ENCODE measurements around the gene CLDN7. TPM values are rescaled to one million over a fixed set of nuclear protein-coding genes. Genes with fewer than 3 reads are reported as not detected.

The CLDN7 gene
- total and polyA plus RNA-seq, 4 donors, result 1.1 to 37.6 (median 6.6) TPM

DNA sequence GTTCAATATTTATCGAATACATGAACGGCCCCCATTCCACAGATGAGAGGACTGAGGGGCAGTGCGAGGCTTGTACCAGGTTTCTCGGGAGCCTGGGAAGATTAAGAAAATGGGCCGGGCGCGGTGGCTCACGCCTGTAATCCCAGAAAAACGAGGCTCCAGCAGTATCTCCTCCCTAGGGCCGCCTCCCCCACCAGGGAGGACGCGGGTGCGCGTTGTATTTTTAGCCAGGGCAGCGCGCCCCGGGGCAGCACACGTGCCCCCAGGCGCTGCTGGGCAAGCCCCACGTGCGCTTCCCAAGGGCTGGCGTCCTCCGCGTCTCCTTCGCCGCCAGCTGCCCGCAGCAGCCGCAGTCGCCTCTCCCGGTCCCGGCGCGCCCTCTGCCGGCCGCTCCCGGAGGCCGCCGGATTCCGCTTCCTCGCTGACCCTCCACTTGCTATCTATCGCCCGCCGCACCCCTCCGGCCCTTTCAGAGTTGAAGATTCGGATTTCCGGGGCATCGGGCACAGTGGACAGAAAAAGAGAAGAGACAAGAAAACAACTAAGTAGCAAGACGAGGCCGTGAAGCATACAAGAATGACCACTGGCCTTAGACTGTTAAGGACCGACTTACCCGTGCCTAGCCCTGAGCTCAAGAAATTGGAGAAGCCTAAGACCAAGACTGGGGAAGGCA lies 34.0 kb upstream of the CLDN7 start:
- H3K36me3 ChIP-seq (ENCODE audit: control insufficient read depth in 1 of 2, insufficient read depth in 2 of 2, low read length in 1 of 2), result no peaks in the 10 kb centered on the region
- WGBS, 2 donors, result 1 to 2% methylated on average over 51 of the region's 51 CpGs
- no peak overlapping the region for H3K27ac ChIP-seq (ENCODE audit: low read depth in 1 of 2, low read length in 2 of 2)
- peak; percentile 88 to 96 for DNase-seq
- H3K4me3 ChIP-seq (ENCODE audit: low read length in 2 of 2), result no peak overlapping the region
- H3K27me3 ChIP-seq (ENCODE audit: control insufficient read depth in 1 of 2, insufficient read depth in 2 of 2, low read length in 1 of 2), result peaks cover 0 to 2% of the 10 kb centered on the region in 2 donors
- intact Hi-C loops (cut with DNase I), result loop anchor here (1.0 to 10.0 kb wide), 3 partner anchors 16 to 252 kb away; partner anchors contain the start of genes CTDNEP1 (in 1 of the 2), ELP5 (in 1 of the 2) and SLC16A11 (in 1 of the 2)
- ATAC-seq (ENCODE audit: low FRiP score), result peak; percentile 92
- no peaks in the 10 kb centered on the region for H3K9me3 ChIP-seq (ENCODE audit: control insufficient read depth, low read length)
- H3K4me1 ChIP-seq (ENCODE audit: control insufficient read depth in 1 of 2, insufficient read depth in 2 of 2, low read length in 2 of 2), result no peaks in the 10 kb centered on the region

DNA sequence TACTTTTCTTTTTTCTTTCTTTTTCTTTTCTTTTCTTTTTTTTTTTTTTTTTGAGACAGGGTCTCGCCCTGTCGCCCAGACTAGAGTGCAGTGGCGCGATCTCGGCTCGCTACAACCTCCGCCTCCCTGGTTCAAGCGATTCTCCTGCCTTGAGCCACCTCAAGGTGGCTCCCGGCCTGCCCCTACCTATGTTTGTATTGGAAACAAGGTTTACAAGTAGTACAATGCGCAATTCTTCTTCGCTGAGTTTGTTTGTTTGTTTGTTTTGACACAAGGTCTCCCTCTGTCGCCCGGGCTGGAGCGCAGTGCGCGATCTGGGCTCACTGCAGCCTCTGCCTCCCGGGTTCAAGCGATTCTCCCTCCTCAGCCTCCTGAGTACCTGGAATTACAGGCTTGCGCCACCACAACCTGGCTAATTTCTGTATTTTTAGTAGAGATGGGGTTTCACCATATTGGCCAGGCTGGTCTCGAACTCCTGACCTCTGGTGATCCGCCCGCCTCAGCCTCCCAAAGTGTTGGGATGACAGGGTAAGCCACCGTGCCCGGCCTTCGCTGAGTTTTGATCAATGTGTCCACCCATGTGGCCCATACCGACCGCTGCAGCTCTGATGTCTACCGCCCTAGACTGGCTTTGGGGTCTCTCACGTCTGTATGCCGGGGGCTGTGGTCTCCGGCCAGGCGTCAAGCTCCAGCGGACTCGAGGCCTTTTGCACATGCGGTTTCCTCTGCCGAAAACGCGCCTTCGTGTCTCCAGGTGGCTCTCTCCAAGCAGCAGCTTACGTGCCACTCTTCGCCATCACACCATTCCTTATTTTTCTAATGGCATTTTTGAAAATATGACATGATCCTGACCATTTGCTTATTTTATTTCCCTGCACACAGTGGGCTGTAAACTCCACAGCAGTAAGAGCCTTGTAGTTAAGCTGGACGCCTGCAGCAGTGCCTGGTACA lies 33.2 kb upstream of the CLDN7 start:
- 50 to 51% methylated on average over 38 to 42 of the region's 42 CpGs for WGBS, 2 donors

DNA sequence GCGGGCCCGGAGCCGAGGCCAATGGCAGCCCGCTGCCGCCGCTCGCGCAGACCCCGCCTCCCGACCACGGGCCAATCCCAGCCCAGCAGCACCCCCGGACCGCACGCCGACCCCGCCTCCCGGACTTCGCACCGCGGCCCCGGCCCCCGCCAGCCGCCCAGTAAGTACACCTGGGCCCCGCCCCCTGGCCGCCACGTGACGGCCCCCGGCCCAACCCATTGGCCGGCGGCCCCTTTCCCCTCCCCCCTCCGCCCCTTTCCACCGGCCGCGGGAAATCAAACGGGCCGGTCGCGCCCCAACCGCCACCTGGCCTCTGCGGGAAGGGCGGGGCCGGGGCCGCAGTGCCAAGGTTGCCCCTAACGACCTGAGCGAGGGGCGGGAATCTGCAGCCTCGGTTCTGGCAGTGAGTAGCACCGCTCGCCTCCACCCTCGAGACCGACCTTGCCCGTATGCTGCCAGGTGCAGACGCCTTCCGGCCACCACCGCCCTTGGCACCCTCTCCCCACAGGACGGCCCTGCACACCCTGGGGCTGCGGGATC lies 32.4 kb upstream of the CLDN7 start, which contains the start of gene YBX2:
Gene YBX2, minus strand, starts transcription at position 26 of the 540 bp plus-strand sequence. CDS start 139 bp downstream, outside the sequence.
- WGBS, 2 donors, result 2% methylated on average over 37 to 57 of the region's 57 CpGs
- H3K4me3 ChIP-seq (ENCODE audit: low read length in 2 of 2), result peak within 1 kb of the TSS in 1 of 2 donors; percentile 9
- no peak within 1 kb of the TSS for H3K27ac ChIP-seq (ENCODE audit: low read depth in 1 of 2, low read length in 2 of 2)
- ATAC-seq (ENCODE audit: low FRiP score), result peak; percentile 17
- no peaks in the 10 kb centered on the region for H3K36me3 ChIP-seq (ENCODE audit: control insufficient read depth in 1 of 2, insufficient read depth in 2 of 2, low read length in 1 of 2)
- DNase-seq, result peak; percentile 67 to 85
- H3K4me1 ChIP-seq (ENCODE audit: control insufficient read depth in 1 of 2, insufficient read depth in 2 of 2, low read length in 2 of 2), result no peaks in the 10 kb centered on the region
- intact Hi-C loops (cut with DNase I), result loop anchor here in 1 of 2 donors (5.0 to 10.0 kb wide), 2 partner anchors 42 to 250 kb away; partner anchors contain the start of genes CTDNEP1, ELP5 and SLC16A11
- H3K27me3 ChIP-seq (ENCODE audit: control insufficient read depth in 1 of 2, insufficient read depth in 2 of 2, low read length in 1 of 2), result peaks cover 0 to 2% of the 10 kb centered on the region in 2 donors
- no peaks in the 10 kb centered on the region for H3K9me3 ChIP-seq (ENCODE audit: control insufficient read depth, low read length)

More for the DNA sequence above, 33.2 kb upstream of the CLDN7 start:
- DNase-seq (no peak), ATAC-seq (ENCODE audit: low FRiP score) (no peak)
- no peaks in the 10 kb centered on the region for H3K36me3 ChIP-seq (ENCODE audit: control insufficient read depth in 1 of 2, insufficient read depth in 2 of 2, low read length in 1 of 2)
- intact Hi-C loops (cut with DNase I), result loop anchor here (1.0 to 10.0 kb wide), 3 partner anchors 15 to 251 kb away; partner anchors contain the start of genes CTDNEP1 (in 1 of the 2), ELP5 (in 1 of the 2) and SLC16A11 (in 1 of the 2)
- peaks cover 0 to 2% of the 10 kb centered on the region in 2 donors for H3K27me3 ChIP-seq (ENCODE audit: control insufficient read depth in 1 of 2, insufficient read depth in 2 of 2, low read length in 1 of 2)
- H3K9me3 ChIP-seq (ENCODE audit: control insufficient read depth, low read length), result no peaks in the 10 kb centered on the region
- H3K4me1 ChIP-seq (ENCODE audit: control insufficient read depth in 1 of 2, insufficient read depth in 2 of 2, low read length in 2 of 2), result no peaks in the 10 kb centered on the region
- H3K4me3 ChIP-seq (ENCODE audit: low read length in 2 of 2), result no peak overlapping the region
- H3K27ac ChIP-seq (ENCODE audit: low read depth in 1 of 2, low read length in 2 of 2), result no peak overlapping the region

DNA sequence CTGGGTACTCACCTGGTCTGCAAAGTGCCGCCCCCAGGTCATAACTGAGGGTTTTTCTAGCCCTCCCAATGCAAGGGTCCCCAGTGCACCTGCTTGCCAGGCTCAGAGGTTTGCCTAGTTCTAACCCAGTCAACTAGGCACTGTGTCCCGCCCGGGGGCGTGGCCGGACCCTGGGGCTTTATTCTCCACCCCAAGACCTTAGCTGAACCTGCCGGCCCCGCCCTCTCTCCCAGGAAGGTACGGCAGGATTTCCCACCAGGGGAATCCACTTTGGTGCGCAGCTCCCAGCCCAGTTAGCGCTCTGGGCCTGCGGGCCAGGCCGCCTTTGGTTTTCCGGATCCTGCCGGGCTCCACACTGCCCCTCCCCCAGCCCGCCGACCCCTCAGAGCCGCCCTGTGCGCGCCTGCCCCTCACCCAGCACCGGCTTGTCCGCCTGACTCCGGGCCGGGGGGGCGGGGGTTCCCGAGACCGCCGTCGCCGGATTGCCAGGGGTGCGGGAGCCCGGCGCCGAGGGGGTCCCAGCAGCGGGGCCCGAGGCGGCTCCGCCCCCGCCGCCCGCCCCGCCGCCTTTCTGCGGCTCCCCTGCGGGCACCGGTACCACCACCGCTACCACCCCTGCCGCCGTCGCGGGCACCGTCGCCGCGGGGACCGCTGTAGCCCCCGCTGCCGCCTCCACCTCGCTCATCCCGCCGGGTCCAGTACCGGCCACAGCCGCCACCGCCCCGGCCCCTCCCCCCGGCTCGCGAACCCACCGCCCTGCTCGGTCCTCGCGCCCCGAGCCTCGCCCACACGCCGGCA lies 31.7 kb upstream of the CLDN7 start:
- intact Hi-C loops (cut with DNase I), result loop anchor here in 1 of 2 donors (10.0 kb wide), 1 partner anchor 249 kb away; the partner anchor contains the start of gene SLC16A11
- no peak overlapping the region for H3K27ac ChIP-seq (ENCODE audit: low read depth in 1 of 2, low read length in 2 of 2)

DNA sequence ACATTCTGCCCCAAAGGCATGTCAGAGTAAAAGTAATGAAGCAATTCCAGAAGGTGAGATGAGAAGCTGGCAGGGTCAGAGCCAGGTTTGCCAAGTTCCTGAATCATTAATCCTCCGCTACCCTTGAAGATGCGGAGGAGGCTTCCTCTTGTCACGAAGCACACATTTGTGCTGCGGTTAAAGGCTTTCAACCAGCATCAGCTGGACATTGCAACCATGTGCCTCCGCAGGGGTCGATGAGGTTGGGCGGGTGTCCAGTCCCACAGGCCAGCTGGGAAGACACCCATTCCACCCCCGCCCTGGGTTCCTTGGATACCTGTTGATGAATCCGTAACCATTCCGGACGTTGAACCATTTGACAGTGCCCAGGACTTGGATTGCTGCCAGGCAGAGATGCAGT lies 30.9 kb upstream of the CLDN7 start:
- DNase-seq (no peak), ATAC-seq (ENCODE audit: low FRiP score) (no peak)
- Histone ChIP-seq H3K27ac (ENCODE audit: low read depth in 1 of 2, low read length in 2 of 2) (no peak overlapping the region), H3K4me3 (ENCODE audit: low read length in 2 of 2) (no peak overlapping the region), H3K9me3 (ENCODE audit: control insufficient read depth, low read length) (no peaks in the 10 kb centered on the region), H3K4me1 (ENCODE audit: control insufficient read depth in 1 of 2, insufficient read depth in 2 of 2, low read length in 2 of 2) (no peaks in the 10 kb centered on the region), H3K27me3 (ENCODE audit: control insufficient read depth in 1 of 2, insufficient read depth in 2 of 2, low read length in 1 of 2) (peaks cover 0 to 2% of the 10 kb centered on the region in 2 donors), H3K36me3 (ENCODE audit: control insufficient read depth in 1 of 2, insufficient read depth in 2 of 2, low read length in 1 of 2) (no peaks in the 10 kb centered on the region)
- WGBS, 2 donors, result 87 to 89% methylated on average over 11 of the region's 11 CpGs
- intact Hi-C loops (cut with DNase I), result loop anchor here in 1 of 2 donors (10.0 kb wide), 1 partner anchor 248 kb away; the partner anchor contains the start of gene SLC16A11

More for the DNA sequence above, 31.7 kb upstream of the CLDN7 start:
- Histone ChIP-seq H3K36me3 (ENCODE audit: control insufficient read depth in 1 of 2, insufficient read depth in 2 of 2, low read length in 1 of 2) (no peaks in the 10 kb centered on the region), H3K4me3 (ENCODE audit: low read length in 2 of 2) (peak overlapping the region in 1 of 2 donors; percentile 9), H3K27me3 (ENCODE audit: control insufficient read depth in 1 of 2, insufficient read depth in 2 of 2, low read length in 1 of 2) (peaks cover 0 to 2% of the 10 kb centered on the region in 2 donors), H3K9me3 (ENCODE audit: control insufficient read depth, low read length) (no peaks in the 10 kb centered on the region), H3K4me1 (ENCODE audit: control insufficient read depth in 1 of 2, insufficient read depth in 2 of 2, low read length in 2 of 2) (no peaks in the 10 kb centered on the region)
- ATAC-seq (ENCODE audit: low FRiP score), result no peak
- DNase-seq, result no peak
- WGBS, 2 donors, result 5 to 12% methylated on average over 27 to 75 of the region's 75 CpGs

DNA sequence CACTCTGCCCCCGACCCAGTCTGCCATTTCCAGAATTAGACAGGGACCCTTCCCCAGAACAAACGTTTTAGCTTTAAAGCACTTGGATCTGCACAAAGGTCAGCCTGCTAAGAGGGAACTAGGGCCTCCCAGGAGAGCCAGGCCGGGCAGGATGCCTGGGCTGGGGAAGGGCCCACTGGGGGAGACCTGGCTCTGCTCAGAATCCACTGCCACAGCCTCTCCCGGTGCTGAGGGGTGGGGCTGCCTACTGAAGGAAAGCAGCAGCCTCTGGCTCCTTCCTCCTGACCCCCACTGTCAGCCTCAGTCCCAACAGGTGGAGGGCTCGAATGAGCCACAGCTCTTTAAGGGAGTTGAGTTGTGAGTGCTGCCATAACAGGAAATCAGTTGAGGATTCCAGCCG lies 30.5 kb upstream of the CLDN7 start:
- WGBS, 2 donors, result 38 to 44% methylated on average over 6 of the region's 6 CpGs
- H3K27ac ChIP-seq (ENCODE audit: low read depth in 1 of 2, low read length in 2 of 2), result no peak overlapping the region

DNA sequence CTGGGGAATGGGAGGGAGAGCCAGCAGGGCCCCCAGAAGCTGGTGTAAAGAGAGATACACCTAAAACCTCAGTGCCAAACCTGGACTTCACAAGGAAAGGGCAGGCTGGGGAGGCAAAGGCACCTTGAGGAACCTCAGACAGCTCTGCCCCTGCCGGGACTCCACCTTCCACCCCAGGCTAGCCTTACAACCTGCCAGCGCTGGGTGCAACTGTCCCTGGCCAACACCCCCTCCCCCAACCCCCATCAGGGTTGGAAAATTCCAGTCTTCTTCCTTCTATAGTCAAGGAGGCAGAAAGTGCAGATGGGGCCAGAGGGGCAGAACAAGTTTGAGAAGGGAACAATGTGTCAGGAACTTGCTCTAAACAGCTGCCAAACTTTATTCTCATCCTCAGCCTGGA lies 29.9 kb upstream of the CLDN7 start:
- H3K4me1 ChIP-seq (ENCODE audit: control insufficient read depth in 1 of 2, insufficient read depth in 2 of 2, low read length in 2 of 2), result no peaks in the 10 kb centered on the region
- H3K27ac ChIP-seq (ENCODE audit: low read depth in 1 of 2, low read length in 2 of 2), result no peak overlapping the region
- no peaks in the 10 kb centered on the region for H3K9me3 ChIP-seq (ENCODE audit: control insufficient read depth, low read length)
- DNase-seq (no peak), ATAC-seq (ENCODE audit: low FRiP score) (no peak)
- peaks cover 0 to 2% of the 10 kb centered on the region in 2 donors for H3K27me3 ChIP-seq (ENCODE audit: control insufficient read depth in 1 of 2, insufficient read depth in 2 of 2, low read length in 1 of 2)
- intact Hi-C loops (cut with DNase I), result loop anchor here in 1 of 2 donors (10.0 kb wide), 1 partner anchor 247 kb away; the partner anchor contains the start of gene SLC16A11
- WGBS, 2 donors, result 70 to 83% methylated on average over 2 of the region's 2 CpGs
- H3K4me3 ChIP-seq (ENCODE audit: low read length in 2 of 2), result no peak overlapping the region
- H3K36me3 ChIP-seq (ENCODE audit: control insufficient read depth in 1 of 2, insufficient read depth in 2 of 2, low read length in 1 of 2), result no peaks in the 10 kb centered on the region

More for the DNA sequence above, 30.5 kb upstream of the CLDN7 start:
- H3K9me3 ChIP-seq (ENCODE audit: control insufficient read depth, low read length), result no peaks in the 10 kb centered on the region
- no peaks in the 10 kb centered on the region for H3K4me1 ChIP-seq (ENCODE audit: control insufficient read depth in 1 of 2, insufficient read depth in 2 of 2, low read length in 2 of 2)
- peaks cover 0 to 2% of the 10 kb centered on the region in 2 donors for H3K27me3 ChIP-seq (ENCODE audit: control insufficient read depth in 1 of 2, insufficient read depth in 2 of 2, low read length in 1 of 2)
- no peak overlapping the region for H3K4me3 ChIP-seq (ENCODE audit: low read length in 2 of 2)
- ATAC-seq (ENCODE audit: low FRiP score), result no peak
- no peaks in the 10 kb centered on the region for H3K36me3 ChIP-seq (ENCODE audit: control insufficient read depth in 1 of 2, insufficient read depth in 2 of 2, low read length in 1 of 2)
- no peak for DNase-seq
- intact Hi-C loops (cut with DNase I), result loop anchor here in 1 of 2 donors (10.0 kb wide), 1 partner anchor 248 kb away; the partner anchor contains the start of gene SLC16A11
